ENCODE data around the gene SOX18. TPM values are rescaled to one million over a fixed set of nuclear protein-coding genes. Genes with fewer than 3 reads are reported as not detected.

The SOX18 gene
- total RNA-seq = 1 to 10 TPM; 2.9 to 6.5 (median 5.6) TPM

DNA sequence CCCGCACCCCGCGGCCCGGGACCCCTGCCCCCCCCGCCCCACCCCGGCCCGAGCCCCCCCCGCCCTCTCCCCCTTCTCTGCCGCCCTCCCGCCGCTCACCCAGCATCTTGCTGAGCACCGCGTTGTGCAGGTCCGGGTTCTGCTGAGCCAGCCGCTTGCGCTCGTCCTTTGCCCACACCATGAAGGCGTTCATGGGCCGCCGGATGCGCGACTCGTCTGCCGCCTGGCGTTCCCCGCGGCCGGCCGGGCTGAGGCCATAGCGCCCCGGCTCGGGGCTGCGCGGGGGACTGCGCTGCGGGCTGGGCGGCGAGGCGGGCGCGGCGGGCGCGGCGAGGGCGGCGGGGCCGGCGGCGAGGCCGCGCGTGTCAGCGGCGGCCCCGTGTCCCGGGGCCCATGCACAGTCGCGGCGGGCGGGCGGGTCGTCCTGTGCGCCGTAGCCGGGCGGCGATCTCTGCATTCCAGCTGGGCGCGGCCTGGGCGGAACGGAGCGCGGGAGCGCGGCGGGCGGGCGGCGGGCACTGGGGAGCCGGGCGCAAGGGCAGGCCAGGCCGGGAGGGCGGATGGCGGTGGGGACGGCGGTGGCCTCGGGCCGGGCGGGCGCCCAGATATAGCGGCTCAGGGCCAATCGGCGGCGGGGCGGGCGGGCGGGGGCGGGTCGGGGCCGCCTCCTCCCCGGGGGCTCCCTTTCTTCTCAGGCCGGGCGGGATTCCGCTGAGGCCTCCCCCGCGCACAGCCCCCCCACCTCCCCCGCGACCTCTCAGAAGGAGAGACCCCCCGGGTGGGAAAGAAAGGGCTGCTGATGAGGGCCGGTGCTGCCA, at the start of gene SOX18:
Gene SOX18 (minus strand): TSS at position 580 of the 818 bp plus-strand sequence. CDS start 123 bp downstream, at position 457.
- H3K4me3 ChIP-seq = peak within 1 kb of the TSS; percentile 25 to 54 (median 38)
- H3K27ac ChIP-seq = peak within 1 kb of the TSS; percentile 71 to 83 (median 76)

DNA sequence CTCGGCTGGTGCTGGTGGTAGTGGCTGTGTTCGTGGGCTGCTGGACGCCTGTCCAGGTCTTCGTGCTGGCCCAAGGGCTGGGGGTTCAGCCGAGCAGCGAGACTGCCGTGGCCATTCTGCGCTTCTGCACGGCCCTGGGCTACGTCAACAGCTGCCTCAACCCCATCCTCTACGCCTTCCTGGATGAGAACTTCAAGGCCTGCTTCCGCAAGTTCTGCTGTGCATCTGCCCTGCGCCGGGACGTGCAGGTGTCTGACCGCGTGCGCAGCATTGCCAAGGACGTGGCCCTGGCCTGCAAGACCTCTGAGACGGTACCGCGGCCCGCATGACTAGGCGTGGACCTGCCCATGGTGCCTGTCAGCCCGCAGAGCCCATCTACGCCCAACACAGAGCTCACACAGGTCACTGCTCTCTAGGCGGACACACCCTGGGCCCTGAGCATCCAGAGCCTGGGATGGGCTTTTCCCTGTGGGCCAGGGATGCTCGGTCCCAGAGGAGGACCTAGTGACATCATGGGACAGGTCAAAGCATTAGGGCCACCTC, 49.1 kb upstream of the SOX18 start:
- in situ Hi-C loops (cut with MboI; ENCODE audit: low sequenced_read_pairs in 4 of 4) (no loop called here), intact Hi-C loops (cut with DNase I; ENCODE audit: low total_unique reads) (loop anchor here (10.0 kb wide), 1 partner anchor 1114 kb away; no protein-coding TSS in a partner anchor)
- peaks cover 0 to 10% of the 10 kb centered on the region in 2 donors for H3K4me1 ChIP-seq
- peaks cover 30 to 42% (median 35%) of the 10 kb centered on the region in 3 donors for H3K27me3 ChIP-seq
- no peak overlapping the region for H3K4me3 ChIP-seq
- TF ChIP-seq, protein P1, sequence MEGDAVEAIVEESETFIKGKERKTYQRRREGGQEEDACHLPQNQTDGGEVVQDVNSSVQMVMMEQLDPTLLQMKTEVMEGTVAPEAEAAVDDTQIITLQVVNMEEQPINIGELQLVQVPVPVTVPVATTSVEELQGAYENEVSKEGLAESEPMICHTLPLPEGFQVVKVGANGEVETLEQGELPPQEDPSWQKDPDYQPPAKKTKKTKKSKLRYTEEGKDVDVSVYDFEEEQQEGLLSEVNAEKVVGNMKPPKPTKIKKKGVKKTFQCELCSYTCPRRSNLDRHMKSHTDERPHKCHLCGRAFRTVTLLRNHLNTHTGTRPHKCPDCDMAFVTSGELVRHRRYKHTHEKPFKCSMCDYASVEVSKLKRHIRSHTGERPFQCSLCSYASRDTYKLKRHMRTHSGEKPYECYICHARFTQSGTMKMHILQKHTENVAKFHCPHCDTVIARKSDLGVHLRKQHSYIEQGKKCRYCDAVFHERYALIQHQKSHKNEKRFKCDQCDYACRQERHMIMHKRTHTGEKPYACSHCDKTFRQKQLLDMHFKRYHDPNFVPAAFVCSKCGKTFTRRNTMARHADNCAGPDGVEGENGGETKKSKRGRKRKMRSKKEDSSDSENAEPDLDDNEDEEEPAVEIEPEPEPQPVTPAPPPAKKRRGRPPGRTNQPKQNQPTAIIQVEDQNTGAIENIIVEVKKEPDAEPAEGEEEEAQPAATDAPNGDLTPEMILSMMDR (IDR thresholded peaks at IDR 0.05 in 4 of 5, conservative IDR thresholded peaks at IDR 0.05 in 1 of 5) = no peak
- TF ChIP-seq POLR2A (IDR thresholded peaks at IDR 0.05) = no peak
- no peaks in the 10 kb centered on the region for H3K9me3 ChIP-seq
- ATAC-seq (no peak), DNase-seq (no peak)
- no peaks in the 10 kb centered on the region for H3K36me3 ChIP-seq
- H3K27ac ChIP-seq = no peak overlapping the region

More for the DNA sequence above, at the start of gene SOX18:
- H3K9me3 ChIP-seq = no peaks in the 10 kb centered on the region
- no peaks in the 10 kb centered on the region for H3K36me3 ChIP-seq
- intact Hi-C loops (cut with DNase I; ENCODE audit: low total_unique reads) (no loop called here), in situ Hi-C loops (cut with MboI; ENCODE audit: low sequenced_read_pairs in 4 of 4) (no loop called here)
- H3K27me3 ChIP-seq = peaks cover 33 to 44% (median 43%) of the 10 kb centered on the region in 3 donors
- H3K4me1 ChIP-seq = no peaks in the 10 kb centered on the region
- no peak for DNase-seq
- TF ChIP-seq POLR2A (IDR thresholded peaks at IDR 0.05) = peak in 1 of 2 donors; percentile 12
- TF ChIP-seq, protein P1 (IDR thresholded peaks at IDR 0.05 in 4 of 5, conservative IDR thresholded peaks at IDR 0.05 in 1 of 5) = no peak
- ATAC-seq = no peak

DNA sequence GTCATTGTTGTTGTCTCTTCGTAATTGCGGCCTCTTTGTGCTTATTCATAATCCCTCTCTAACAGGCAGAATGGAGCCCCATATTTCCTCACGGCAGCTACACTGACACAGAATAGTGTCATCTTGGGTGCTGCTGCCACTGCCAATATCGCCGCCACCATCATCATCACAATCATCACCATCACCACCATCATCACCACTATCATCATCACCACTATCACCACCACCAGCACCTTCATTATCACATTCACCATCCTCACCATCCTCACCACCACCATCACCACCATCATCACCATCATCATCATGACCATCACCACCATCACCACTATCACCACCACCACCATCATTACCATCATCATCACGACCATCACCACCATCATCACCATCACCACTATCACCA, 47.1 kb upstream of the SOX18 start:
- H3K9me3 ChIP-seq = no peaks in the 10 kb centered on the region
- no peak overlapping the region for H3K27ac ChIP-seq
- H3K36me3 ChIP-seq = no peaks in the 10 kb centered on the region
- no peaks in the 10 kb centered on the region for H3K4me1 ChIP-seq
- no peak overlapping the region for H3K4me3 ChIP-seq
- DNase-seq (no peak), ATAC-seq (no peak)
- no peak for TF ChIP-seq POLR2A (IDR thresholded peaks at IDR 0.05)
- intact Hi-C loops (cut with DNase I; ENCODE audit: low total_unique reads) = loop anchor here (10.0 kb wide), 1 partner anchor 1112 kb away; no protein-coding TSS in a partner anchor
- in situ Hi-C loops (cut with MboI; ENCODE audit: low sequenced_read_pairs in 4 of 4) = no loop called here
- H3K27me3 ChIP-seq = peaks cover 10 to 24% (median 19%) of the 10 kb centered on the region in 3 donors

DNA sequence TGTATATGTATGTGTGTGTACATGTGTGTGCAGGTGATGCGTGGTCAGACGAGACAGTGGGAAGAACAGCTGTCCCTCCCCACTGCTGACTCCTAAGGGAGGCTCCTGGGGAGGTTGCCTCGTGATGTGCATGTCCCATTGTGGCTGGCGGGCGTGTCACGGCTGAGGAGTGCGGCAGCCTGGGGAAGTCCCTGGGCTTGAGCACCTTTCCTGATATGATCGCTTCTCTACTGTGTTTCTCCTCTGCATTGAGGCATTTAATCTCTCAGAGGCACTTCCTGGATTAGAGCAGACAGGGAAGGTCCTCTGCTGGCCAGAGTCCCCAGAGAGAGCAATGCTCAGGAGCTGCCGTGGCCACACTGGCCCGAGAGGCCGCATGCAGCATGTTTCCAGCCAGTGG, 46.5 kb upstream of the SOX18 start:
- Histone ChIP-seq H3K9me3 (no peaks in the 10 kb centered on the region), H3K4me3 (no peak overlapping the region), H3K27me3 (peaks cover 4 to 18% (median 13%) of the 10 kb centered on the region in 3 donors), H3K4me1 (no peaks in the 10 kb centered on the region), H3K36me3 (no peaks in the 10 kb centered on the region), H3K27ac (no peak overlapping the region)
- in situ Hi-C loops (cut with MboI; ENCODE audit: low sequenced_read_pairs in 4 of 4) = no loop called here
- ATAC-seq (no peak), DNase-seq (no peak)
- intact Hi-C loops (cut with DNase I; ENCODE audit: low total_unique reads) = loop anchor here (10.0 kb wide), 1 partner anchor 1111 kb away; no protein-coding TSS in a partner anchor
- TF ChIP-seq, protein P1 (IDR thresholded peaks at IDR 0.05 in 4 of 5, conservative IDR thresholded peaks at IDR 0.05 in 1 of 5) = no peak
- TF ChIP-seq POLR2A (IDR thresholded peaks at IDR 0.05) = no peak

DNA sequence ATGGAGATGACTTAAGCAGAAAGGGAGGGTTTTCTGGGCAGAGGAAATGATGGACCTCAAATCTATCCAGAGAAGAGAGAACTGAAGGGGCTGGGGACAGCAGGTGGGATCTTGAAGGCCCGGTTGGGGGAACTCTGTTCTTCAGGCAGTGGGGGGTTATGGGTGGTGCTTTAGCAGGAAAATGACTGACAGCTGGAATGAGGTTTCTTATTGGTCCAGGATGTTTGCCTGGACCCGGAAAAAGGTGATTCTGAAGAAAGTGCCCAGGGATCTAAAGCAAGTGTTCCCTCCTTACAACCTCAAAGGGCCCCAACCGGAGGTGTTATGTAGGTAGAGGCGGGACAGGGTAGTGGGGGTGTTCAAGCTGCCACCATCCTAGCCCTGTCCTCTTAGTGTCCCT, 46.0 kb upstream of the SOX18 start:
- in situ Hi-C loops (cut with MboI; ENCODE audit: low sequenced_read_pairs in 4 of 4) = no loop called here
- DNase-seq (no peak), ATAC-seq (no peak)
- intact Hi-C loops (cut with DNase I; ENCODE audit: low total_unique reads) = loop anchor here (10.0 kb wide), 1 partner anchor 1111 kb away; no protein-coding TSS in a partner anchor
- Histone ChIP-seq H3K4me3 (no peak overlapping the region), H3K9me3 (no peaks in the 10 kb centered on the region), H3K4me1 (no peaks in the 10 kb centered on the region), H3K27me3 (peaks cover 0 to 14% (median 8%) of the 10 kb centered on the region in 3 donors), H3K27ac (no peak overlapping the region), H3K36me3 (no peaks in the 10 kb centered on the region)
- TF ChIP-seq POLR2A (IDR thresholded peaks at IDR 0.05) = no peak
- TF ChIP-seq, protein P1 (IDR thresholded peaks at IDR 0.05 in 4 of 5, conservative IDR thresholded peaks at IDR 0.05 in 1 of 5) = no peak

Data from gastrocnemius medialis (tissue), 4 donors.